Heart left ventricle (tissue), 13 donors: Measurements from ENCODE around the gene GATA5.

Source experiments
- CTCF ChIP-seq, 12 donors: fragments of 200-600 bp; sonication (generic) in 4 of 12; IDR thresholded peaks; one replicate each; pipeline versions ENCODE4 v1.5.0 to v1.8.0; 2018 to 2022; ENCODE audit warnings: antibody characterized with exemption in 12 of 12, mild to moderate bottlenecking in 5 of 12
- POLR2A ChIP-seq, 2 donors: fragments of 450-650 bp; IDR thresholded peaks; one replicate each; pipeline ENCODE4 v1.6.1; 2017; ENCODE audit warnings: antibody characterized with exemption in 2 of 2, mild to moderate bottlenecking in 2 of 2, moderate library complexity in 2 of 2
- donor health status: ischemic (EF 13 %, LVEDD 7.1; RV severe dilation, severe dysfunction).
- donor health status: DM: no; HTN: yes; CAD: no.
- donor health status: DM: no; HTN: no; CAD: no.
- donor health status: ischemic (EF 25% LVEDD 6.9; RV normal size, moderate dysfunction).
- donor health status: ischemic (EF 25% LVEDD 5.7; RV mildly dilated, moderate dysfunction).
- donor health status: ischemic (EF 35%, LVEDD 5.7; RV mildly dilated, moderate dysfunction).
- donor health status: nonischemic (EF 11% LVEDD 7.7; RV severe dilation, severe dysfunction).
- donor health status: DM: yes; HTN: yes; CAD: no.
- donor health status: PGD.
- donor health status: ischemic (EF 29% LVEDD 5.4; RV normal size, mild dysfunction).
- donor health status: nonischemic (EF 23%, LVEDD 6.1; RV moderate dilation, normal function).

- no peak for TF ChIP-seq CTCF (IDR thresholded peaks at IDR 0.05)
- TF ChIP-seq POLR2A (IDR thresholded peaks at IDR 0.05), result no peak
These were observed 33.7 kb downstream of the GATA5 start for GRCh38 chr20:62441987-62442539.
